Activated CD4-positive, alpha-beta T cell treated with anti-CD3 and anti-CD28 coated beads for 36 hours (primary cell): ENCODE measurements around the gene DMKN. TPM values are rescaled to one million over a fixed set of nuclear protein-coding genes. Genes with fewer than 3 reads are reported as not detected.

ENCODE experiments used
- ATAC-seq: fragments of 200-7000 bp; cut with Tn5 transposase; one replicate; pipeline ENCODE4 v1.10.0; 2021; ENCODE audit warnings: mild to moderate bottlenecking, moderate library complexity
- CTCF ChIA-PET: fragments of 350-600 bp; sonication (Branson Sonifier 250); formaldehyde crosslinking; loops from one replicate; lab custom pipeline; 2021; ENCODE audit warnings: antibody characterized with exemption; lab: Charles Lee
- POLR2A ChIA-PET: fragments of 350-600 bp; sonication (Branson Sonifier 250); formaldehyde crosslinking; loops from one replicate; lab custom pipeline; 2021; ENCODE audit warnings: antibody characterized with exemption, inconsistent platforms; lab: Charles Lee
- DNase-seq: peaks from one replicate; pipeline ENCODE4 v3.0.0-alpha.2; 2020
- H3K27ac Mint-ChIP-seq: one replicate; pipeline ENCODE4 v1.8.0; 2021; ENCODE audit warnings: mixed read lengths
- H3K27me3 Mint-ChIP-seq: one replicate; pipeline ENCODE4 v1.8.0; 2021; ENCODE audit warnings: mixed read lengths
- H3K36me3 Mint-ChIP-seq: one replicate; pipeline ENCODE4 v1.8.0; 2021; ENCODE audit warnings: low read depth, mixed read lengths
- H3K4me1 Mint-ChIP-seq: one replicate; pipeline ENCODE4 v1.8.0; 2021; ENCODE audit warnings: mixed read lengths
- H3K4me3 Mint-ChIP-seq: one replicate; pipeline ENCODE4 v1.8.0; 2021; ENCODE audit warnings: mild to moderate bottlenecking, moderate library complexity, mixed read lengths
- H3K9me3 Mint-ChIP-seq: one replicate; pipeline ENCODE4 v1.8.0; 2021; ENCODE audit warnings: low read depth, mixed read lengths
- intact Hi-C, 2 experiments: fragments of 100-400 bp; cut with DNase I in 1 of 2; cut with micrococcal nuclease in 1 of 2; formaldehyde crosslinking; loops; one replicate each; pipeline versions ENCODE4 v1.14.2 to v1.15.1; 2022 to 2024; cut with DNase I, micrococcal nuclease
- total RNA-seq, 2 experiments: library from RNA; stranded (reverse); gene quantifications; one replicate each; pipeline ENCODE4 v1.2.3, GENCODE V29; 2021

DMKN gene
- total RNA-seq, 2 experiments from 2014 or later, result 1.1 to 1.3 TPM

DNA sequence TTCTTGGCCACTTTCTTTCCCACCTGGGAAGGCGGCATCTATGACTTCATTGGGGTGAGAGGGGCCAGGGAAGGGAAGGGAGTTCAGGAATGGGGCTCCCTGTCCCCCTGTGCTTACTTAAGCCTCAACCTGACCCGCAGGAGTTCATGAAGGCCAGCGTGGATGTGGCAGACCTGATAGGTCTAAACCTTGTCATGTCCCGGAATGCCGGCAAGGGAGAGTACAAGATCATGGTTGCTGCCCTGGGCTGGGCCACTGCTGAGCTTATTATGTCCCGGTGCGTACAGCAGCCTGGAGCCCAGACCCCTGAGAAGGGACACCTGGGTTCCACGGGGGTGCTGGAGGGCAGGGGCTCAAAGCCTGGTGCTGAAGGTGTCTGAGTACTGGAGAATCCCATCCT, 33.1 kb upstream of the DMKN start:
- POLR2A ChIA-PET, result no interaction called here
- CTCF ChIA-PET, result interaction anchor here (0.5 kb wide), 1 partner anchor 79 kb away, joined by 3 read pairs; no protein-coding TSS in a partner anchor
- H3K27ac Mint-ChIP-seq, result peak overlapping the region; percentile 91
- no peaks in the 10 kb centered on the region for H3K9me3 Mint-ChIP-seq
- no peak for ATAC-seq
- peaks cover 32% of the 10 kb centered on the region for H3K36me3 Mint-ChIP-seq
- H3K4me1 Mint-ChIP-seq, result peaks cover 35% of the 10 kb centered on the region
- no peaks in the 10 kb centered on the region for H3K27me3 Mint-ChIP-seq
- no peak for DNase-seq
- H3K4me3 Mint-ChIP-seq, result peak overlapping the region; percentile 92
- intact Hi-C loops, result loop anchor here (1.0 to 5.0 kb wide), 12 partner anchors 81 to 405 kb away; partner anchors contain the start of genes FFAR1 (in 2 of the 2), COX6B1 (in 1 of the 2), ETV2 (in 1 of the 2) and RBM42 (in 1 of the 2)

DNA sequence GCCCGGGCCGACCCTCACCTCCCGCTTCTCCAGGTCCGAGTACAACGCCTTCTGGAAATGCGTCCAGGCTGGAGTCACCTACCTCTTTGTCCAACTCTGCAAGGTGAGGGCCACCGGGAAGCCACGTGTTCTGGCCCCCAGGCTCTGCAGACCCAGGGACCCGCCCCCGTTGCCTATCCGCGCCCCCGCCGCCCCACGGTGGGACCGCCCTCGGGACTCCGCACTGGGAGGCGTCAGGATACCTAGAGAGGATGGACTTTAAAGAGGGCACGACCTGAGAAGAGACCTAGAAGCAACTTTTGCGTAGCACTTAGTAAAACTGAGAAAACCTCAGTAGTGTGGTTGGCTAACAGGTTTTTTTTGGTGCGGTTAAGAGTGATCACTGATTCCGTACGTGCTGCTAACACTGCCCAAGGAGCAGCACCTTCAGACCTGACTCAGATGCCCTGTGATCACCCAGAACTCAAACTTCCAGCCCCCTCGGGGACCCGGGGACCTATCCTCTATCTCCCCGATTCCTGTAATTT, 32.5 kb upstream of the DMKN start:
- CTCF ChIA-PET, result no interaction called here
- Mint-ChIP-seq H3K9me3 (no peaks in the 10 kb centered on the region), H3K4me1 (peaks cover 35% of the 10 kb centered on the region), H3K27me3 (no peaks in the 10 kb centered on the region), H3K36me3 (peaks cover 31% of the 10 kb centered on the region), H3K4me3 (peak overlapping the region; percentile 92), H3K27ac (peak overlapping the region; percentile 91)
- ATAC-seq, result peak; percentile 82
- POLR2A ChIA-PET, result no interaction called here
- intact Hi-C loops, result loop anchor here (1.0 to 5.0 kb wide), 18 partner anchors 35 to 405 kb away; partner anchors contain the start of genes FFAR1 (in 2 of the 2), COX6B1 (in 1 of the 2), ETV2 (in 1 of the 2) and HAUS5 (in 1 of the 2)
- DNase-seq, result peak; percentile 82

DNA sequence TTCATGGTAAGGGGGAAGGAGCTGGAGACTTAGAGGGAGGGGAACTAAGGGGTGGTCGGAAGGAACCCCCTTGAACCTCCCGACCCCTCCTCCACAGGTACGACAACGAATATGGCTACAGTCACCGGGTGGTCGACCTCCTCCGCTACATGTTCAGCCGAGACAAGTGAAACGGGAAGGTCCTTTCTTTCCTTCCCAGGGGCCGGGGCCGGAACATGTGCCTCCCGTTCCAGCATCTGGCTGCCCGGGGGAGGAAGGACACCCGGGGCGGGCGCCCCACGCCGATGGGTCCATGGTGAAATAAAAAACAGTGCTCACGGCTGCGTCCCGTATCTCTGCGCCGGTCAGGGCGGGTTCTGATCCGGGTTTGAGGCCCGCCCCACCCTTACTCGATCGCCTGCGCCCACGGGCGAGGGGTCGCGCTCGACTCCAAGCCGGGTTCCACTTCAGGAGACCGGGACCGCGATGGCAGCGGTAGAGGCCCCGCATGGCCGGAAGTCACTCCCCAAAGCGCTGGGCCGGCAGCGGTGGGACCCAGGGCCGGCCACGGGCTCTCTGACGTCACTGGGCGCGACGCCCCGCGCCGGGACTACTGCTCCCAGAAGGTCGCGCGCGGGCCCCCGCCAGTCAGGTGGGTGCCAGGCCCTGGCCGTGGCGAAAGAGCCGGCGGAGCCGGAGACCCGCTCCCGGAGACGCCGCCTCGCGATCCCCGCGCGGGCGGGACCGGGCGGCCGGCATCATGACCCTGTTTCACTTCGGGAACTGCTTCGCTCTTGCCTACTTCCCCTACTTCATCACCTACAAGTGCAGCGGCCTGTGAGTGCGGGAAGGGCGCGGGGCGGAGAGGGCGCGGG, 31.8 kb upstream of the DMKN start, which contains the start of gene TMEM147:
TSS of gene TMEM147 (plus strand) at position 626 of the 854 bp plus-strand sequence. CDS start at position 740, 114 bp downstream.
- ATAC-seq (peak; percentile 77), DNase-seq (peak; percentile 93)
- peaks cover 35% of the 10 kb centered on the region for H3K4me1 Mint-ChIP-seq
- intact Hi-C loops, result loop anchor here (1.0 to 5.0 kb wide), 12 partner anchors 34 to 387 kb away; partner anchors contain the start of genes ETV2 (in 1 of the 2), FFAR1 (in 1 of the 2), HAUS5 (in 1 of the 2) and RBM42 (in 1 of the 2)
- no peaks in the 10 kb centered on the region for H3K9me3 Mint-ChIP-seq
- H3K27me3 Mint-ChIP-seq, result no peaks in the 10 kb centered on the region
- H3K4me3 Mint-ChIP-seq, result peak within 1 kb of the TSS; percentile 92
- peaks cover 27% of the 10 kb centered on the region for H3K36me3 Mint-ChIP-seq
- H3K27ac Mint-ChIP-seq, result peak within 1 kb of the TSS; percentile 91
- POLR2A ChIA-PET, result no interaction called here
- CTCF ChIA-PET, result interaction anchor here (0.7 to 1.3 kb wide), 2 partner anchors 15 to 198 kb away, joined by 3 to 4 read pairs; partner anchors contain the start of gene FFAR1

DNA sequence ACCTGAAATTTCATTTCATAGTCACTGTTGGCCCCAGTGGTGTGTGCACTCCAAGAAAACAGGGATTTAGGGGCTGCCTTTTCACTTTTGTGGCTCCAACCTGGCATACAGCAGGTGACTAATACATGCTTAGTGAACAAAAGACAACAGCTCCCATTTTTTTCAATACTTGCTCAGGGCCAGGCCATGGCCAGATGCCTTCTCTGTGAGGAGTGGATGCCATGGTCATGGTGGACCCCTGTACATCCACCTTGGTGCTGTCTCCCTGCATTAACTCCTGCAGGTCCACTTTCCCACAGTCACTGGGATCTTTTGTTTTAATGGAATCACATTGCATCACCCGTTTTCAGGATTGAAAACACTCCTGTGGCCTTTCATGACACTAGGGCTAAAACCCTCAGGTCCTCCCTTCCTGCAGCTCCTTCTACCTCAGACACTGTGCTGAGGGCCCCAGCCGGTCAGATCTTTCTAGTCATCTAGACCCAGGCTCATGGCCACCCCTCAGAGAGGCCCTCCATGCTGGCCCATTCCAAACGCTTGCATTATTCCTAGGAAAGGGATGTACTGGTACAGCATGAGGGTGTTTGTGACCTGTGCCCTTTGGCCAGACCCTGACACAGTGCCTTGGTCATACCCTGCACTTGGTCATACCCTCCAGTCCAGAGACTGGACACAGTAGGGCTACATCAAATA, 30.8 kb upstream of the DMKN start:
- peaks cover 33% of the 10 kb centered on the region for H3K4me1 Mint-ChIP-seq
- H3K4me3 Mint-ChIP-seq, result peak overlapping the region; percentile 92
- intact Hi-C loops, result loop anchor here in 1 of 2 experiments (2.0 kb wide), 2 partner anchors 33 to 275 kb away; partner anchors contain the start of gene USF2
- H3K27me3 Mint-ChIP-seq, result no peaks in the 10 kb centered on the region
- POLR2A ChIA-PET, result no interaction called here
- DNase-seq, result no peak
- CTCF ChIA-PET, result interaction anchor here (0.7 to 1.3 kb wide), 2 partner anchors 14 to 197 kb away, joined by 3 to 4 read pairs; partner anchors contain the start of gene FFAR1
- H3K27ac Mint-ChIP-seq, result peak overlapping the region; percentile 89
- peaks cover 27% of the 10 kb centered on the region for H3K36me3 Mint-ChIP-seq
- no peaks in the 10 kb centered on the region for H3K9me3 Mint-ChIP-seq
- ATAC-seq, result no peak

DNA sequence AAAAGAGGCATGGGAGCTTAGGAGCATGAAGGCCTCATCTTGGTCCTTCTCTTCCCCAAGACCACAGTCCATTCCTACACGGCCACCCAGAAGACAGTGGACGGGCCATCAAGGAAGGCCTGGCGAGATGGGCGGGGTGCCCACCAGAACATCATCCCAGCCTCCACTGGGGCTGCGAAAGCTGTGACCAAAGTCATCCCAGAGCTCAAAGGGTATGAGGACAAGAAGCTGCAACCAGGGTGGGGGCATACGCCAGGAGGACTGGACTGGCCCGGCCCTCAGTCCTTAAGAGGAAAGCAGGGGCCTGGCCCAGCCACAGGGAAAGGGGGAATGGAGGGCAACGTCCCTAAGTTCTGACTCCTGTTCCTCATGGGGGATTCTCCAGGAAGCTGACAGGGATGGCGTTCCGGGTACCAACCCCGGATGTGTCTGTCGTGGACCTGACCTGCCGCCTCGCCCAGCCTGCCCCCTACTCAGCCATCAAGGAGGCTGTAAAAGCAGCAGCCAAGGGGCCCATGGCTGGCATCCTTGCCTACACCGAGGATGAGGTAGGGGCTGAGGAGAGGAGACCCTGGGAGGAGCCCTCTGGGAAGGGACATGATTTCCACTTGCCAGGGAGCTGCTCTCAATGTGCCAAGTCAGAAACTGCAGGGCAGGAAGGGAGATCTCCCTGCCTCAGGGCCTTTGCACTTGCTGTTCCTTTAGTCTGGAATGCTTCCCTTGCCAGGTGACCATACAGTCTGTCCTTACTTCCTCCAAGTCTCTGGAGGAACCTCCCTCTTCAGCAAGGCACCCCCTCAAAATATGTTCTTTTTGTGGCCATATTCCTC, 30.0 kb upstream of the DMKN start:
- Mint-ChIP-seq H3K4me1 (peaks cover 26% of the 10 kb centered on the region), H3K27me3 (no peaks in the 10 kb centered on the region), H3K36me3 (peaks cover 23% of the 10 kb centered on the region), H3K9me3 (no peaks in the 10 kb centered on the region), H3K4me3 (peak overlapping the region; percentile 92), H3K27ac (no peak overlapping the region)
- no peak for ATAC-seq
- CTCF ChIA-PET, result no interaction called here
- no peak for DNase-seq
- POLR2A ChIA-PET, result no interaction called here
- intact Hi-C loops, result loop anchor here in 1 of 2 experiments (2.0 kb wide), 2 partner anchors 33 to 275 kb away; partner anchors contain the start of gene USF2

DNA sequence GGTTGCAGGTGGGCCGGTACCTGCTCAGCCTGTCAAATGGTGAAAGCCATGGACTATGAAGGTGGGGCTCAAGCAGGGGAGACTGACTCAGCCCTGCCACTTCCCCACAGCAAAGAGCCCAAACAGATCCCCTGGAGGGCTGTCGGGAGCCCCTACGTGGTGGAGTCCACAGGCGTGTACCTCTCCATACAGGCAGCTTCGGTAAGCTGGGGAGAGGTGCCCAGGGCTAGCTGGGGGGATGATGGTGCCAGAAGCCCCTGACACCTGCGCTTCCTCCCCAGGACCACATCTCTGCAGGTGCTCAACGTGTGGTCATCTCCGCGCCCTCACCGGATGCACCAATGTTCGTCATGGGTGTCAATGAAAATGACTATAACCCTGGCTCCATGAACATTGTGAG, 28.8 kb upstream of the DMKN start:
- DNase-seq (no peak), ATAC-seq (no peak)
- Mint-ChIP-seq H3K4me1 (peaks cover 21% of the 10 kb centered on the region), H3K36me3 (peaks cover 21% of the 10 kb centered on the region), H3K27me3 (no peaks in the 10 kb centered on the region), H3K9me3 (no peaks in the 10 kb centered on the region), H3K4me3 (no peak overlapping the region), H3K27ac (no peak overlapping the region)
- ChIA-PET CTCF (no interaction called here), POLR2A (no interaction called here)
- intact Hi-C loops, result no loop called here

DNA sequence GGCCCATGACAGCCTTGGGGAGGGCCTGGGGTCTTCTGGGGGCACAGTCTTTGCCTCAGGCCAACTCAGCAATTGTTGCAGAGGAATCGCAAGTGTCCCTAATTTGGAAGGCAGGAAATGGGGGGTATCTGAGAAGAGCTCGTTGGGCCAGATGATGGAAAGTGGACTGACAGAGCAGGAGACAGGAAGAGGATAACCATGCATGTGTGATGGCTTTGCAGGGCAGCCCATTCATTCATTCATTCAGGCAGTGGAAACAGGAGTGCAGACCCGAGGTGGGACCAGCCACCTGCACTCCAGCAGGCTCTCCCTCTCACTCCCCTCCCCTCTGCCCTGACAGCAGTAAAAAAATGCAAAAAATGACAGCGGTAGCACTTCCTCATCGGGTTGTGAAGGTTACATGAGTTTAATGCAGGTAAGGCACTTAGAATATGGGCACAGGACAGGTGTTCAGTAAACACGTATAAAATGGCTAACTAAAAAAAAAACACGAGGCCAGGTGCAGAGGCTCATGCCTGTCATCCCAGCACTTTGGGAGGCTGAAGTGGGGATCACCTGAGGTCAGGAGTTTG, 27.0 kb upstream of the DMKN start:
- no peak for ATAC-seq
- ChIA-PET POLR2A (interaction anchor here (0.7 kb wide), 1 partner anchor 59 kb away, joined by 3 read pairs; no protein-coding TSS in a partner anchor), CTCF (no interaction called here)
- intact Hi-C loops, result no loop called here
- no peaks in the 10 kb centered on the region for H3K9me3 Mint-ChIP-seq
- H3K27me3 Mint-ChIP-seq, result no peaks in the 10 kb centered on the region
- H3K27ac Mint-ChIP-seq, result no peak overlapping the region
- peaks cover 9% of the 10 kb centered on the region for H3K4me1 Mint-ChIP-seq
- no peak for DNase-seq
- H3K4me3 Mint-ChIP-seq, result no peak overlapping the region
- H3K36me3 Mint-ChIP-seq, result peaks cover 11% of the 10 kb centered on the region

DNA sequence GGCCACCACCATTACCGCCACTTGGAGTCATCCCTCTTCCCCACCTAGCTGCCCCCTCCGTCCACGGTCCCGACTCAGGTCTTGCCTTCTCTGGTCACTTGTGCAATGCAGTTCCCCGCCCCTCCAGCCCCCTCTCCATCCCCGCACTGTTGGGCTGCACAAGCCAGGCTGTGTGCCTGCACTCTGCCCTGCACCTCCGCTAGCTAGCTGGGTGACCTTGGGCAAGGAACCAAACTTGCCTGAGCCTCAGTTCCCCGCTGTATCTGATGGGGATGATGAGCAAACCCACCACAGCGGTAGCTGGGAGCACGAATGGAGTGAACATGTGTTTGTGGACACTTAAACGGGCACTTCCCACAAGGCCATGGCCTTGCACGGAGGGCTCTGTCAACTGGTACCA, 26.4 kb upstream of the DMKN start:
- ChIA-PET CTCF (no interaction called here), POLR2A (interaction anchor here (0.7 kb wide), 1 partner anchor 59 kb away, joined by 3 read pairs; no protein-coding TSS in a partner anchor)
- Mint-ChIP-seq H3K4me1 (peaks cover 8% of the 10 kb centered on the region), H3K27me3 (peaks cover under 1% of the 10 kb centered on the region), H3K4me3 (no peak overlapping the region), H3K9me3 (no peaks in the 10 kb centered on the region), H3K27ac (no peak overlapping the region), H3K36me3 (peaks cover 9% of the 10 kb centered on the region)
- intact Hi-C loops, result no loop called here
- DNase-seq, result no peak
- no peak for ATAC-seq

DNA sequence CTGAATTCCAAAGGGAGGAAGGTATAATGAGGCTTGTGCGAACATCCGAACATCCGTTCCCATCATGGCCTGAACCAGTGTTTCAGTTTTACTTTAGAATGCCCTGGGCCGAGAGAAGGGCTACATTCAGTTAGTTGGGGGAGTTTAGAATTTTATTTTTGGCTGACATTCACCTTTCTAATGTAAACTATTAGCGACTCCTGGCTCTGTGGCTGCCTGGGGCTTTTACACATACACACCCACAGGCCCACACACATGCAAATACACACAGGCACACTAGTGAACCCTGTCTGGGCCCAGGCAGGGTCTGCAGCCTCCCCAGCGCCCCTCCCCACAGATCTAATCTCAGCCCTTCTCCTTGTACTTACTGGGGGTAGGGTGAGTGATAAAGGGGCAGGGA, 25.9 kb upstream of the DMKN start:
- intact Hi-C loops, result no loop called here
- Mint-ChIP-seq H3K27ac (no peak overlapping the region), H3K4me3 (no peak overlapping the region), H3K36me3 (peaks cover 7% of the 10 kb centered on the region), H3K9me3 (no peaks in the 10 kb centered on the region), H3K4me1 (peaks cover 4% of the 10 kb centered on the region), H3K27me3 (peaks cover 2% of the 10 kb centered on the region)
- ChIA-PET CTCF (no interaction called here), POLR2A (no interaction called here)
- DNase-seq (no peak), ATAC-seq (no peak)

DNA sequence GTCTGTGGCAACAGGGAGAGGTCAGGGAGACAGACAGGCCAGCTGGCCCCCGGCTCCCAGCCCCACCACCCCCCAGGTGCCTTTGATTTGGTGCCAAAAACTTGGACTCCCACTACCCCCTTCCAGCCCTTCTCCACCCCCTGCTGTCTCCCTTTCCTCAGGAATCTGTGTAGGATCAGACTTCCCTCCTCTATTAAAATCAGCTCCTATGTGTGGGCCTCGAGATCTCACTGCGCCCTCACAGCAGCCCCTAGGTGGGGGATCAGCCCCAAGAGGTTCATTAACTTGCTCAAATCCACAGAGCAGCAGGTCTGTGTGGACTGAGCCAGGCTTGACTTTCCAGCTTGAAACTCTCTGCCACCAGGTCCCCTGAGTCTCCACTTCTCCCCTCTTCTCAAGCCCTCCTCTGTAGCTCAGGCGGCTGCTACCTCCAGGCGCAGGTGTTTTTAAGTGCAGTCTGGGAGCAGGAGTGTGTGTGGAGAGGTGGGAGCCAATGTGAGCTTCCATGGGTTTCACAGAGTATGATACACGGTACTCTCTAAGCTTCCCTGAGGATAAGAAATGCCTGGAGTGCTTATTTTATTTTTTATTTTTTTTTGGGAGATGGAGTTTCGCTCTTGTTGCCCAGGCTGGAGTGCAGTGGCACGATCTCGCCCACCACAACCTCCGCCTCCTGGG, 21.5 kb upstream of the DMKN start:
- Mint-ChIP-seq H3K4me1 (peaks cover 10% of the 10 kb centered on the region), H3K27me3 (peaks cover 19% of the 10 kb centered on the region), H3K36me3 (no peaks in the 10 kb centered on the region), H3K27ac (no peak overlapping the region), H3K4me3 (no peak overlapping the region), H3K9me3 (no peaks in the 10 kb centered on the region)
- DNase-seq (no peak), ATAC-seq (no peak)
- ChIA-PET POLR2A (no interaction called here), CTCF (interaction anchor here (0.8 to 1.0 kb wide), 2 partner anchors 25 to 465 kb away, joined by 4 to 6 read pairs; no protein-coding TSS in a partner anchor)
- intact Hi-C loops, result no loop called here
